ENCODE measurements around the gene GH1. TPM values are rescaled to one million over a fixed set of nuclear protein-coding genes. Genes with fewer than 3 reads are reported as not detected.

Gene GH1
- total RNA-seq, 1 experiment from 2014 or later = not detected

- H2BK120ac ChIP-seq (ENCODE audit: low read depth, low read length, poor library complexity, severe bottlenecking) = no peak overlapping the region
- Mint-ChIP-seq H3K4me1 (peaks cover 15 to 21% of the 10 kb centered on the region in 2 experiments), H3K27ac (peak overlapping the region in 2 of 3 experiments; percentile 67 to 85; a peak in 4 of 7 replicates), H3K9me3 (no peaks in the 10 kb centered on the region), H3K36me3 (ENCODE audit: insufficient read depth in 1 of 3, low read depth in 3 of 3) (no peaks in the 10 kb centered on the region; a peak in 1 of 7 replicates), H3K27me3 (ENCODE audit: low read depth) (no peaks in the 10 kb centered on the region; the same call in 1 of the 2 replicates), H3K4me3 (no peak overlapping the region; a peak in 2 of 5 replicates)
- H2AFZ ChIP-seq (ENCODE audit: low read length) = no peak overlapping the region
- H3K27me3 ChIP-seq (ENCODE audit: insufficient read depth, low read length) = no peaks in the 10 kb centered on the region
- H3K9me3 ChIP-seq (ENCODE audit: control insufficient read depth, low read depth, low read length) = no peaks in the 10 kb centered on the region
- no peak overlapping the region for H4K91ac ChIP-seq (ENCODE audit: insufficient read length, low read depth, low read length)
- no peak overlapping the region for H3K4ac ChIP-seq (ENCODE audit: low read depth, low read length)
- H2AK5ac ChIP-seq (ENCODE audit: insufficient read length, low read length) = no peak overlapping the region
- H2BK15ac ChIP-seq (ENCODE audit: low read depth, low read length) = no peak overlapping the region
- H3K18ac ChIP-seq (ENCODE audit: insufficient read length, low read depth, low read length) = no peak overlapping the region
- H3K9ac ChIP-seq (ENCODE audit: extremely low read depth, insufficient read length, low read length) = no peak overlapping the region
- H3T11ph ChIP-seq (ENCODE audit: low read length) = no peak overlapping the region
- no peaks in the 10 kb centered on the region for H3K79me2 ChIP-seq (ENCODE audit: insufficient read depth, low read length)
- H2BK12ac ChIP-seq (ENCODE audit: insufficient read length, low read depth, low read length) = no peak overlapping the region
- no peaks in the 10 kb centered on the region for H4K20me1 ChIP-seq (ENCODE audit: control insufficient read depth, insufficient read depth, insufficient read length)
- H2BK5ac ChIP-seq (ENCODE audit: insufficient read length, low read length) = no peak overlapping the region
- no peak overlapping the region for H3K56ac ChIP-seq (ENCODE audit: insufficient read length, low read depth, low read length)
- no peaks in the 10 kb centered on the region; the same call in 1 of the 2 replicates for H3K4me1 ChIP-seq (ENCODE audit: insufficient read depth, low read length)
- H2BK20ac ChIP-seq (ENCODE audit: low read depth, low read length, poor library complexity, severe bottlenecking) = no peak overlapping the region
- WGBS (ENCODE audit: extremely low coverage, insufficient read length, low lambda C conversion rate) = no CpG with 5 or more reads among the region's 24 CpGs
- H3K4me2 ChIP-seq (ENCODE audit: insufficient read depth, insufficient read length, low read length) = no peak overlapping the region
- H3K79me1 ChIP-seq (ENCODE audit: insufficient read depth, low read depth, low read length, poor library complexity, severe bottlenecking) = no peaks in the 10 kb centered on the region
- H3K23me2 ChIP-seq (ENCODE audit: insufficient read length, low read depth, low read length, poor library complexity, severe bottlenecking) = no peaks in the 10 kb centered on the region
- no peak overlapping the region for H3K23ac ChIP-seq (ENCODE audit: insufficient read length, low read depth, low read length)
- H4K8ac ChIP-seq (replicated peaks; ENCODE audit: insufficient read length, low read depth, low read length) = no peak overlapping the region
- peak; percentile 82 for DNase-seq
- TF ChIP-seq CTCF (conservative IDR thresholded peaks at IDR 0.05) = no peak
- H3K27ac ChIP-seq (ENCODE audit: insufficient read length, low read depth, low read length) = no peak overlapping the region
- no peak overlapping the region for H3K14ac ChIP-seq (ENCODE audit: insufficient read depth, low read length)
- H4K5ac ChIP-seq (ENCODE audit: insufficient read length, low read depth, low read length) = no peak overlapping the region
These were observed 11.5 kb upstream of the GH1 start for GRCh38 chr17:63929860-63930766.
